ENCODE data around the gene DCUN1D2.

GRCh38 chr13:113508521-113509254 lies 18.2 kb upstream of the DCUN1D2 start:
- TF ChIP-seq POLR2AphosphoS5 (IDR thresholded peaks at IDR 0.05) (no peak), POLR2A (IDR thresholded peaks at IDR 0.05) (no peak), CTCF (IDR thresholded peaks at IDR 0.05) (no peak)
